BLaER1 (cell line): ENCODE data around the gene UTF1.
A peak's percentile ranks its signal among the peaks of the same experiment; 100 is the strongest.
"Not testable (repeated sequence)": the region's sequence is repeated elsewhere in the genome, so short reads cannot be mapped to it uniquely, and the experiment has no call there.

Experiments used
- H3K27ac ChIP-seq: shearing (Covaris generic); formaldehyde crosslinking; 2 replicates; pipeline ENCODE4 v1.8.1; 2022
- H3K27me3 ChIP-seq: shearing (Covaris generic); formaldehyde crosslinking; 2 replicates; pipeline ENCODE4 v1.8.1; 2022
- H3K36me3 ChIP-seq: shearing (Covaris generic); formaldehyde crosslinking; 2 replicates; pipeline ENCODE4 v1.8.1; 2022
- H3K4me1 ChIP-seq: shearing (Covaris generic); formaldehyde crosslinking; 2 replicates; pipeline ENCODE4 v1.8.1; 2022
- H3K4me2 ChIP-seq: shearing (Covaris generic); formaldehyde crosslinking; 2 replicates; pipeline ENCODE4 v1.8.1; 2022
- H3K4me3 ChIP-seq: shearing (Covaris generic); formaldehyde crosslinking; 2 replicates; pipeline ENCODE4 v1.8.1; 2022
- H3K9ac ChIP-seq: shearing (Covaris generic); formaldehyde crosslinking; 2 replicates; pipeline ENCODE4 v1.8.1; 2022
- H3K9me3 ChIP-seq: shearing (Covaris generic); formaldehyde crosslinking; 2 replicates; pipeline ENCODE4 v1.8.1; 2022
- H4K20me1 ChIP-seq: shearing (Covaris generic); formaldehyde crosslinking; 2 replicates; pipeline ENCODE4 v1.8.1; 2022
- Cebpa-rat ChIP-seq: shearing (Covaris generic); IDR thresholded peaks from 2 replicates; pipeline ENCODE4 v1.8.1; 2022

The UTF1 gene

GRCh38 chr10:133258066-133258817 is 28.2 kb downstream of the UTF1 start:
- Histone ChIP-seq H3K27ac (peak overlapping the region; percentile 98), H3K36me3 (no peaks in the 10 kb centered on the region), H3K4me3 (peak overlapping the region; percentile 60), H4K20me1 (peaks cover 31% of the 10 kb centered on the region), H3K4me1 (peaks cover 84% of the 10 kb centered on the region), H3K9me3 (no peaks in the 10 kb centered on the region), H3K9ac (peak overlapping the region; percentile 82), H3K27me3 (peaks cover 8% of the 10 kb centered on the region), H3K4me2 (peak overlapping the region; percentile 98)
- no peak for TF ChIP-seq Cebpa-rat

DNA sequence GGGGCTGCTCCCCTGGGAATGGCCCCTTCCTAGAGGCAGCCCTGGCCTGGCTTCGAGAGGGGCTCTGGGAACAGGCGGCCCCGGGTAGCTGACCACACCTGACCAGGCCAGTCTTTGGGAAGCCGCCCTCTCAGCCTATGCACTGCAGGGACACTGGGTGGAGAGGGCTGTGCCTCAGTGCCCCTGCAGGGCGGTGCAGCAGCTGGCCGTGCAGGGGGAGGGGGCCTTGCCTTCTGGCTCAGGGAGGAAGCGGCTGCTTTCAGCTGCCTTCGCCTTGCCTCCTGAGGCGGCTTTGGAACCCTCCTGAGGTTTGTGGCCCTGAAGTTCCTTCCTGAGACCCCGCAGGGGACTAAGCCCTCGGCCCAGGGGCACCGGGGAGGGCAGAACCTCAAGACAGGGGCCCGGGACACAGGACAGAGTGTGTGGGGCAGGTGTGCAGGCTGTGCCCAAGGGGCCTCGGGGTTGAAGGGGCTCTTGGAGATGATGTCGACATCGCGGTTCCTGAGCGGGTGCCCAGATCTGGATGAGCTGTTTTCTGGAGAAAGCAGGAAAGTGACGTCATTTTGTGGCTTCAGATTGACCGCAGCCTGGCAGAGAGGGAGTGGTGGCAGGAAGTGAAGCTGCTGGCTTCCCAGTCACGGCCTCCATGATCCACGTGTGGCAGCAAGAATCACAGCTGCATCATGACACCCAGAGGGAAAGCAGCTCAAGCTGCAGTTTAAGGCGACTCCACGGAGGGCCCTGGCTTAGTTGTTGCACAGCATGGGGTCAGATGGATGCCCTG is 29.0 kb downstream of the UTF1 start:
- peaks cover 14% of the 10 kb centered on the region for H3K27me3 ChIP-seq
- H3K4me1 ChIP-seq: peaks cover 90% of the 10 kb centered on the region
- H4K20me1 ChIP-seq: peaks cover 31% of the 10 kb centered on the region
- peak overlapping the region; percentile 98 for H3K4me2 ChIP-seq
- peak overlapping the region; percentile 60 for H3K4me3 ChIP-seq
- TF ChIP-seq Cebpa-rat: peak; percentile 96
- no peaks in the 10 kb centered on the region for H3K9me3 ChIP-seq
- H3K9ac ChIP-seq: peak overlapping the region; percentile 82
- H3K27ac ChIP-seq: peak overlapping the region; percentile 98
- no peaks in the 10 kb centered on the region for H3K36me3 ChIP-seq

GRCh38 chr10:133259602-133259989 is 29.6 kb downstream of the UTF1 start:
- peaks cover 90% of the 10 kb centered on the region for H3K4me1 ChIP-seq
- TF ChIP-seq Cebpa-rat: no peak
- peaks cover 14% of the 10 kb centered on the region for H3K27me3 ChIP-seq
- H3K9ac ChIP-seq: peak overlapping the region; percentile 69; the same call in 1 of the 2 replicates
- H3K4me2 ChIP-seq: peak overlapping the region; percentile 98
- H3K4me3 ChIP-seq: peak overlapping the region; percentile 32; the same call in 1 of the 2 replicates
- peak overlapping the region; percentile 98 for H3K27ac ChIP-seq
- H3K9me3 ChIP-seq: no peaks in the 10 kb centered on the region
- peaks cover 31% of the 10 kb centered on the region for H4K20me1 ChIP-seq
- H3K36me3 ChIP-seq: no peaks in the 10 kb centered on the region

GRCh38 chr10:133260895-133261725 is 31.1 kb downstream of the UTF1 start:
- peaks cover 14% of the 10 kb centered on the region for H3K27me3 ChIP-seq
- no peaks in the 10 kb centered on the region for H3K9me3 ChIP-seq
- H3K9ac ChIP-seq: peak overlapping the region; percentile 79
- peaks cover 76% of the 10 kb centered on the region for H3K4me1 ChIP-seq
- peak overlapping the region; percentile 98 for H3K4me2 ChIP-seq
- H4K20me1 ChIP-seq: peaks cover 31% of the 10 kb centered on the region
- peak overlapping the region; percentile 70 for H3K4me3 ChIP-seq
- TF ChIP-seq Cebpa-rat: no peak
- H3K27ac ChIP-seq: peak overlapping the region; percentile 85
- H3K36me3 ChIP-seq: no peaks in the 10 kb centered on the region

DNA sequence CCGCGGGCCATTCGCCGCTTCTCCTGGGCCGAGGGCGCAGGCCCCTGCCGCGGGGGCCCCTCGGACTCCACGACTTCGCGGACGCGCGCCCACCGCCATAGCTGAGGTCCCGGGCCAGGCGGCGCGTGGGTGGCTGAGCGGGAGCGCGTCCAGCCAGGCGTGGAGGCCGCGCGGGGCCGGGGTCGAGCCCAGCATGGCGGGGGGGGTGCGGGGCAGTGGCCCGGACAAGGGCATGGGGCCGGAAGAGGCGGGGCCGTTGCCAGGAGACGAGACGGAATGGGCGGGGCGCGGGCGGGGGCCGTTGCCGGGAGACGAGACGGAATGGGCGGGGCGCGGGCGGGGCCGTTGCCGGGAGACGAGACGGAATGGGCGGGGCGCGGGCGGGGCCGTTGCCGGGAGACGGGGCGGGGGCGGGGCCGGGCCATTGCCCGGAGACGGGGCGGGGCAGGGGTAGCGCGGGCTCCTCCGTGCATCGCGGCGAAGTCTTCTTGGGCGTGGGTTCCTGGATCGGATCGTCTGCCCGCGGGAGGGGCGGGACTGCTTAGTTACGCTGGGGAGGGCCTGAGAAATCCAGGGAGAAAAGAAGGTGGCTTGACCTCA is 31.8 kb downstream of the UTF1 start:
- Histone ChIP-seq H3K27me3 (peaks cover 14% of the 10 kb centered on the region), H3K9ac (peak overlapping the region; percentile 79), H3K4me3 (peak overlapping the region; percentile 70), H4K20me1 (peaks cover 31% of the 10 kb centered on the region), H3K9me3 (no peaks in the 10 kb centered on the region), H3K27ac (peak overlapping the region; percentile 85), H3K4me1 (peaks cover 69% of the 10 kb centered on the region), H3K36me3 (no peaks in the 10 kb centered on the region), H3K4me2 (peak overlapping the region; percentile 98)
- no peak for TF ChIP-seq Cebpa-rat

DNA sequence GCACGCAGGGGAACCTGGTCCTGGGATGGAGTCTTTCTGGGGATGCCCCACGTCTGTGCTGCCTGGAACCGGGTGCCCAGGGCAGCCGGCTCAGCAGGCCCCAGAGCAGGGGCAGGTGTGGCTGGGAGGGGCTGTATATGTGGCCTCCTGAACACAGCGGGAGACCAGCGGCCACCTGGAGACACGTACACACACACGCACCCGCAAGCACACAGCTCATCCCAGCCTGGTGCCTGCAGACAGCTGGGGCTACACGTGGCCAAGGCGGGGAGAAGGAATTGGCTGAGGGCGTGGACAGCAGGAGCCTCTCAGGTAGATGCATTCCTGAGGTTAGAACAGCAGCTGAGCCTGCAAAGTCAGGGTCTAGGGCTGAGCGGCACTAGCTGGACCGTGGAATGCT is 32.7 kb downstream of the UTF1 start:
- peaks cover 14% of the 10 kb centered on the region for H3K27me3 ChIP-seq
- H3K9ac ChIP-seq: no peak overlapping the region
- H3K4me3 ChIP-seq: peak overlapping the region; percentile 54; the same call in 1 of the 2 replicates
- peaks cover 27% of the 10 kb centered on the region for H4K20me1 ChIP-seq
- H3K27ac ChIP-seq: no peak overlapping the region
- H3K36me3 ChIP-seq: no peaks in the 10 kb centered on the region
- peaks cover 60% of the 10 kb centered on the region for H3K4me1 ChIP-seq
- TF ChIP-seq Cebpa-rat: no peak
- H3K4me2 ChIP-seq: peak overlapping the region; percentile 86
- H3K9me3 ChIP-seq: no peaks in the 10 kb centered on the region

DNA sequence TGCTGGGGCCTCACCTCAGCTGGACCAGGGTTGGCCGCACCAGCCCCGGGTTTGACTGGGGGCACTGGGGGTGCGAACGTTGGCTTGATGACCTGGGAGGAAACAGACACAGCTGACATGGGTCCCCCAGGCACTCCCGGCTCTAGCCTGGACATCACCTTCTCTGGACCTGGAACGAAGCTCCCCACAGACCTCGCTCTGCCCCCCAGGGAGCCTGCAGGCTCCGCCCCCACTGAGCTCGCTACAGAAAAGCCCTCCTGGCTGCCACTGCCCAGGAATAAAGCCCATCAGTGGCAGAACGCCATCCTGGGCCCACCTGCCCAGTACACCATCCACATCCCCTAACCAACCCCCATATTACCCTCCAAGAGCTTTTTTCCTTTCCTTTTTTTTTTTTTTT is 33.7 kb downstream of the UTF1 start:
- Histone ChIP-seq H3K4me2 (peak overlapping the region; percentile 86), H3K9ac (no peak overlapping the region), H3K4me1 (peaks cover 50% of the 10 kb centered on the region), H3K9me3 (no peaks in the 10 kb centered on the region), H3K36me3 (no peaks in the 10 kb centered on the region), H4K20me1 (peaks cover 17% of the 10 kb centered on the region), H3K27me3 (peaks cover 14% of the 10 kb centered on the region), H3K4me3 (no peak overlapping the region), H3K27ac (no peak overlapping the region)
- no peak for TF ChIP-seq Cebpa-rat

- H3K27ac ChIP-seq: no peak overlapping the region
- H3K36me3 ChIP-seq: no peaks in the 10 kb centered on the region
- H3K4me1 ChIP-seq: peaks cover 53% of the 10 kb centered on the region
- H3K27me3 ChIP-seq: peaks cover 14% of the 10 kb centered on the region
- no peak for TF ChIP-seq Cebpa-rat
- no peak overlapping the region for H3K4me3 ChIP-seq
- H4K20me1 ChIP-seq: peaks cover 14% of the 10 kb centered on the region
- H3K9me3 ChIP-seq: no peaks in the 10 kb centered on the region
- H3K9ac ChIP-seq: no peak overlapping the region
- H3K4me2 ChIP-seq: peak overlapping the region; percentile 18
Measured at GRCh38 chr10:133264461-133264860, 34.4 kb downstream of the UTF1 start.

GRCh38 chr10:133265052-133265451 is 35.0 kb downstream of the UTF1 start:
- Histone ChIP-seq H3K27me3 (peaks cover 14% of the 10 kb centered on the region), H3K4me1 (peaks cover 53% of the 10 kb centered on the region)
- H3K9me3 ChIP-seq, H3K4me3 ChIP-seq, H3K27ac ChIP-seq, H3K36me3 ChIP-seq, H3K9ac ChIP-seq, H3K4me2 ChIP-seq, H4K20me1 ChIP-seq: not testable (repeated sequence)
